GM21786 (cell line): Measurements from ENCODE around the gene OR2B6.

Experiments
- ATAC-seq: cut with Tn5 transposase; IDR thresholded peaks from one replicate; pipeline ENCODE4 v1.9.1; 2021; ENCODE audit not compliant: unreplicated experiment

OR2B6 gene

GRCh38 chr6:27994616-27995015 lies 37.6 kb downstream of the OR2B6 start:
- no peak for ATAC-seq

GRCh38 chr6:28000351-28001045 lies 43.5 kb downstream of the OR2B6 start:
- ATAC-seq, result no peak

GRCh38 chr6:28001351-28001750 lies 44.3 kb downstream of the OR2B6 start:
- ATAC-seq, result no peak

GRCh38 chr6:28001751-28002150 lies 44.7 kb downstream of the OR2B6 start:
- no peak for ATAC-seq

GRCh38 chr6:28002161-28002560 lies 45.1 kb downstream of the OR2B6 start:
- ATAC-seq, result no peak

- no peak for ATAC-seq
Measured at GRCh38 chr6:28003059-28003458, 46.0 kb downstream of the OR2B6 start.

- ATAC-seq, result no peak
Measured at GRCh38 chr6:28003661-28004060, 46.6 kb downstream of the OR2B6 start.

- no peak for ATAC-seq
Measured at GRCh38 chr6:28004350-28005151, 47.5 kb downstream of the OR2B6 start.

- ATAC-seq, result no peak
Measured at GRCh38 chr6:28005152-28005890, 48.3 kb downstream of the OR2B6 start.

GRCh38 chr6:28005975-28006374 lies 48.9 kb downstream of the OR2B6 start:
- no peak for ATAC-seq
